Measurements from ENCODE around the gene URAD. TPM values are rescaled to one million over a fixed set of nuclear protein-coding genes. Genes with fewer than 3 reads are reported as not detected.
"Not testable (repeated sequence)": the region's sequence is repeated elsewhere in the genome, so short reads cannot be mapped to it uniquely, and the experiment has no call there.

Gene URAD
- total RNA-seq, 1 donor from 2014 or later: not detected

- no peak for DNase-seq (ENCODE audit: low read depth)
Observed at GRCh38 chr13:27970382-27971235, 17.9 kb downstream of the URAD start.

- DNase-seq (ENCODE audit: low read depth): no peak
Observed at GRCh38 chr13:27969866-27970229, 18.6 kb downstream of the URAD start.

- no peak for DNase-seq (ENCODE audit: low read depth)
Observed at GRCh38 chr13:27969082-27969865, 19.2 kb downstream of the URAD start, which contains the start of gene CDX2. TSS of gene CDX2 (minus strand) at chr13:27969315. CDS start at chr13:27969006, 309 bp downstream.

- DNase-seq (ENCODE audit: low read depth): no peak
Observed at GRCh38 chr13:27968316-27969081, 20.0 kb downstream of the URAD start.

- DNase-seq (ENCODE audit: low read depth): no peak
Observed at GRCh38 chr13:27967736-27968315, 20.7 kb downstream of the URAD start.

GRCh38 chr13:27967203-27967735 is 21.2 kb downstream of the URAD start:
- DNase-seq (ENCODE audit: low read depth): no peak

GRCh38 chr13:27966641-27967202 is 21.8 kb downstream of the URAD start:
- DNase-seq (ENCODE audit: low read depth): no peak

GRCh38 chr13:27965740-27966640 is 22.5 kb downstream of the URAD start:
- DNase-seq (ENCODE audit: low read depth): no peak

GRCh38 chr13:27965343-27965739 is 23.2 kb downstream of the URAD start:
- no peak for DNase-seq (ENCODE audit: low read depth)

GRCh38 chr13:27964741-27965323 is 23.7 kb downstream of the URAD start:
- no peak for DNase-seq (ENCODE audit: low read depth)

- DNase-seq (ENCODE audit: low read depth): not testable (repeated sequence)
Observed at GRCh38 chr13:27964206-27964605, 24.3 kb downstream of the URAD start.

- DNase-seq (ENCODE audit: low read depth): no peak
Observed at GRCh38 chr13:27963491-27963890, 25.0 kb downstream of the URAD start.

GRCh38 chr13:27962982-27963381 is 25.5 kb downstream of the URAD start:
- DNase-seq (ENCODE audit: low read depth): no peak

- DNase-seq (ENCODE audit: low read depth): no peak
Observed at GRCh38 chr13:27962128-27962841, 26.2 kb downstream of the URAD start.

GRCh38 chr13:27961227-27962085 is 27.0 kb downstream of the URAD start:
- no peak for DNase-seq (ENCODE audit: low read depth)

- DNase-seq (ENCODE audit: low read depth): peak; percentile 12
Observed at GRCh38 chr13:27960362-27961226, 27.9 kb downstream of the URAD start.

GRCh38 chr13:27959976-27960361 is 28.5 kb downstream of the URAD start:
- no peak for DNase-seq (ENCODE audit: low read depth)

All from myocyte (in vitro differentiated cells).